ENCODE data around the gene HPSE2. TPM values are rescaled to one million over a fixed set of nuclear protein-coding genes. Genes with fewer than 3 reads are reported as not detected.

HPSE2 gene
- total and polyA plus RNA-seq, 2 of the 13 experiments (the other 11 are each of a cell fraction or from before 2014, with no cell fraction given): 0.01 TPM; not detected in 1

DNA sequence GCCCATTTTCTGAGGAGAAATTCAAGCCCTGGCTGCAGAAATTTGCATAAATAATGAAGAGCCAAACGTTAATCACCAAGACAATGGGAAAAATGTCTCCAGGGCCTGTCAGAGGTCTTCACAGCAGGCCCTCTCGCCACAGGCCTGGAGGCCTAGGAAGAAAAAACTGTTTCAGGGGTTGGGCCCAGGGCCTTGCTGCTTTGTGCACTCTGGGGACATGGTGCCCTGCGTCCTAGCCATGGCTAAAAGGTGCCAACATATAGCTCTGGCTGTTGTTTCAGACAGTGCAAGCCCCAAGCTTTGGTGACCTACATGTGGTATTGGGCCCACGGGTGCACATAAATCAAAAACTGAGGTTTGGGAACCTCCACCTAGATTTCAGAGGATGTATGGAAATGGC lies 796.9 kb downstream of the HPSE2 start (continued):
- TF ChIP-seq, protein P1, sequence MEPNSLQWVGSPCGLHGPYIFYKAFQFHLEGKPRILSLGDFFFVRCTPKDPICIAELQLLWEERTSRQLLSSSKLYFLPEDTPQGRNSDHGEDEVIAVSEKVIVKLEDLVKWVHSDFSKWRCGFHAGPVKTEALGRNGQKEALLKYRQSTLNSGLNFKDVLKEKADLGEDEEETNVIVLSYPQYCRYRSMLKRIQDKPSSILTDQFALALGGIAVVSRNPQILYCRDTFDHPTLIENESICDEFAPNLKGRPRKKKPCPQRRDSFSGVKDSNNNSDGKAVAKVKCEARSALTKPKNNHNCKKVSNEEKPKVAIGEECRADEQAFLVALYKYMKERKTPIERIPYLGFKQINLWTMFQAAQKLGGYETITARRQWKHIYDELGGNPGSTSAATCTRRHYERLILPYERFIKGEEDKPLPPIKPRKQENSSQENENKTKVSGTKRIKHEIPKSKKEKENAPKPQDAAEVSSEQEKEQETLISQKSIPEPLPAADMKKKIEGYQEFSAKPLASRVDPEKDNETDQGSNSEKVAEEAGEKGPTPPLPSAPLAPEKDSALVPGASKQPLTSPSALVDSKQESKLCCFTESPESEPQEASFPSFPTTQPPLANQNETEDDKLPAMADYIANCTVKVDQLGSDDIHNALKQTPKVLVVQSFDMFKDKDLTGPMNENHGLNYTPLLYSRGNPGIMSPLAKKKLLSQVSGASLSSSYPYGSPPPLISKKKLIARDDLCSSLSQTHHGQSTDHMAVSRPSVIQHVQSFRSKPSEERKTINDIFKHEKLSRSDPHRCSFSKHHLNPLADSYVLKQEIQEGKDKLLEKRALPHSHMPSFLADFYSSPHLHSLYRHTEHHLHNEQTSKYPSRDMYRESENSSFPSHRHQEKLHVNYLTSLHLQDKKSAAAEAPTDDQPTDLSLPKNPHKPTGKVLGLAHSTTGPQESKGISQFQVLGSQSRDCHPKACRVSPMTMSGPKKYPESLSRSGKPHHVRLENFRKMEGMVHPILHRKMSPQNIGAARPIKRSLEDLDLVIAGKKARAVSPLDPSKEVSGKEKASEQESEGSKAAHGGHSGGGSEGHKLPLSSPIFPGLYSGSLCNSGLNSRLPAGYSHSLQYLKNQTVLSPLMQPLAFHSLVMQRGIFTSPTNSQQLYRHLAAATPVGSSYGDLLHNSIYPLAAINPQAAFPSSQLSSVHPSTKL (CRISPR knock-in tag; IDR thresholded peaks at IDR 0.05): no peak
- TF ChIP-seq RFX5 (IDR thresholded peaks at IDR 0.05; ENCODE audit: low read depth, low read length): no peak
- TF ChIP-seq, protein P2, sequence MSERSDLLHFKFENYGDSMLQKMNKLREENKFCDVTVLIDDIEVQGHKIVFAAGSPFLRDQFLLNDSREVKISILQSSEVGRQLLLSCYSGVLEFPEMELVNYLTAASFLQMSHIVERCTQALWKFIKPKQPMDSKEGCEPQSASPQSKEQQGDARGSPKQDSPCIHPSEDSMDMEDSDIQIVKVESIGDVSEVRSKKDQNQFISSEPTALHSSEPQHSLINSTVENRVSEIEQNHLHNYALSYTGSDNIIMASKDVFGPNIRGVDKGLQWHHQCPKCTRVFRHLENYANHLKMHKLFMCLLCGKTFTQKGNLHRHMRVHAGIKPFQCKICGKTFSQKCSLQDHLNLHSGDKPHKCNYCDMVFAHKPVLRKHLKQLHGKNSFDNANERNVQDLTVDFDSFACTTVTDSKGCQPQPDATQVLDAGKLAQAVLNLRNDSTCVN (CRISPR knock-in tag; IDR thresholded peaks at IDR 0.05; ENCODE audit: borderline replicate concordance): no peak
- TF ChIP-seq PITX1 (CRISPR knock-in tag; IDR thresholded peaks at IDR 0.05): no peak
- TF ChIP-seq, protein P3, sequence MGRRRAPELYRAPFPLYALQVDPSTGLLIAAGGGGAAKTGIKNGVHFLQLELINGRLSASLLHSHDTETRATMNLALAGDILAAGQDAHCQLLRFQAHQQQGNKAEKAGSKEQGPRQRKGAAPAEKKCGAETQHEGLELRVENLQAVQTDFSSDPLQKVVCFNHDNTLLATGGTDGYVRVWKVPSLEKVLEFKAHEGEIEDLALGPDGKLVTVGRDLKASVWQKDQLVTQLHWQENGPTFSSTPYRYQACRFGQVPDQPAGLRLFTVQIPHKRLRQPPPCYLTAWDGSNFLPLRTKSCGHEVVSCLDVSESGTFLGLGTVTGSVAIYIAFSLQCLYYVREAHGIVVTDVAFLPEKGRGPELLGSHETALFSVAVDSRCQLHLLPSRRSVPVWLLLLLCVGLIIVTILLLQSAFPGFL (CRISPR knock-in tag; IDR thresholded peaks at IDR 0.05): no peak
- no peak for TF ChIP-seq HNRNPUL1 (IDR thresholded peaks at IDR 0.05; ENCODE audit: low read depth, low read length)
- no peak for TF ChIP-seq KMT2B (CRISPR knock-in tag; IDR thresholded peaks at IDR 0.05)
- no peak for TF ChIP-seq ZSCAN21 (CRISPR knock-in tag; IDR thresholded peaks at IDR 0.05; ENCODE audit: borderline replicate concordance)
- TF ChIP-seq ZNF501 (CRISPR knock-in tag; IDR thresholded peaks at IDR 0.05): no peak
- TF ChIP-seq, protein P4, sequence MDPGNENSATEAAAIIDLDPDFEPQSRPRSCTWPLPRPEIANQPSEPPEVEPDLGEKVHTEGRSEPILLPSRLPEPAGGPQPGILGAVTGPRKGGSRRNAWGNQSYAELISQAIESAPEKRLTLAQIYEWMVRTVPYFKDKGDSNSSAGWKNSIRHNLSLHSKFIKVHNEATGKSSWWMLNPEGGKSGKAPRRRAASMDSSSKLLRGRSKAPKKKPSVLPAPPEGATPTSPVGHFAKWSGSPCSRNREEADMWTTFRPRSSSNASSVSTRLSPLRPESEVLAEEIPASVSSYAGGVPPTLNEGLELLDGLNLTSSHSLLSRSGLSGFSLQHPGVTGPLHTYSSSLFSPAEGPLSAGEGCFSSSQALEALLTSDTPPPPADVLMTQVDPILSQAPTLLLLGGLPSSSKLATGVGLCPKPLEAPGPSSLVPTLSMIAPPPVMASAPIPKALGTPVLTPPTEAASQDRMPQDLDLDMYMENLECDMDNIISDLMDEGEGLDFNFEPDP (CRISPR knock-in tag; conservative IDR thresholded peaks at IDR 0.05): no peak
